ENCODE results near the gene ZC3H7B. TPM values are rescaled to one million over a fixed set of nuclear protein-coding genes. Genes with fewer than 3 reads are reported as not detected.

The ZC3H7B gene
- total and polyA plus RNA-seq, 2 experiments from 2014 or later = 5.7 to 61.5 TPM

DNA sequence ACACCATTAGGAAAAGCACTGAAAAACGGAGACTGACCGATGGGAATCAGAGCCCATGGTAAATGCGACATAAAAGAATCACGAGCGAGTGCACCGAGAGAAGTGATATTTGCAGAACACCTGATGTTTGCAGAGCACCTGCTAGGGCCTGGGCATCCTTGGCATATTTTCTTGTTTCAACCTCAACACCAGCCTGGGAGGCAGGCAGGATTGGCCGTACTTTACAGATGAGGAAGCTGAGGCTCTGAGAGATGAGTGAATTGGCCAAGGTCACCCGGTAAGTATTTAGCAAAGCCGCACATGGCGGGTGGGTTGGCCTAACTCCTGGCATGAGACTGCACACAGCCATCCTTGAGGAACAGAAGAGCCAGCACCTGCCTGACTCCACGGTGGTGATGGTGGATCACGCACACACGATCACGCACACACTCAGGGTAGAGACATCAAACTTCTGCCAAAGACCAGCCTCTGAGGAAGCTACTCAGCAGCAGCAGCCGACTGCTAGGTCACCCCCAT is 39.0 kb upstream of the ZC3H7B start (continued):
- TF ChIP-seq, protein P1, sequence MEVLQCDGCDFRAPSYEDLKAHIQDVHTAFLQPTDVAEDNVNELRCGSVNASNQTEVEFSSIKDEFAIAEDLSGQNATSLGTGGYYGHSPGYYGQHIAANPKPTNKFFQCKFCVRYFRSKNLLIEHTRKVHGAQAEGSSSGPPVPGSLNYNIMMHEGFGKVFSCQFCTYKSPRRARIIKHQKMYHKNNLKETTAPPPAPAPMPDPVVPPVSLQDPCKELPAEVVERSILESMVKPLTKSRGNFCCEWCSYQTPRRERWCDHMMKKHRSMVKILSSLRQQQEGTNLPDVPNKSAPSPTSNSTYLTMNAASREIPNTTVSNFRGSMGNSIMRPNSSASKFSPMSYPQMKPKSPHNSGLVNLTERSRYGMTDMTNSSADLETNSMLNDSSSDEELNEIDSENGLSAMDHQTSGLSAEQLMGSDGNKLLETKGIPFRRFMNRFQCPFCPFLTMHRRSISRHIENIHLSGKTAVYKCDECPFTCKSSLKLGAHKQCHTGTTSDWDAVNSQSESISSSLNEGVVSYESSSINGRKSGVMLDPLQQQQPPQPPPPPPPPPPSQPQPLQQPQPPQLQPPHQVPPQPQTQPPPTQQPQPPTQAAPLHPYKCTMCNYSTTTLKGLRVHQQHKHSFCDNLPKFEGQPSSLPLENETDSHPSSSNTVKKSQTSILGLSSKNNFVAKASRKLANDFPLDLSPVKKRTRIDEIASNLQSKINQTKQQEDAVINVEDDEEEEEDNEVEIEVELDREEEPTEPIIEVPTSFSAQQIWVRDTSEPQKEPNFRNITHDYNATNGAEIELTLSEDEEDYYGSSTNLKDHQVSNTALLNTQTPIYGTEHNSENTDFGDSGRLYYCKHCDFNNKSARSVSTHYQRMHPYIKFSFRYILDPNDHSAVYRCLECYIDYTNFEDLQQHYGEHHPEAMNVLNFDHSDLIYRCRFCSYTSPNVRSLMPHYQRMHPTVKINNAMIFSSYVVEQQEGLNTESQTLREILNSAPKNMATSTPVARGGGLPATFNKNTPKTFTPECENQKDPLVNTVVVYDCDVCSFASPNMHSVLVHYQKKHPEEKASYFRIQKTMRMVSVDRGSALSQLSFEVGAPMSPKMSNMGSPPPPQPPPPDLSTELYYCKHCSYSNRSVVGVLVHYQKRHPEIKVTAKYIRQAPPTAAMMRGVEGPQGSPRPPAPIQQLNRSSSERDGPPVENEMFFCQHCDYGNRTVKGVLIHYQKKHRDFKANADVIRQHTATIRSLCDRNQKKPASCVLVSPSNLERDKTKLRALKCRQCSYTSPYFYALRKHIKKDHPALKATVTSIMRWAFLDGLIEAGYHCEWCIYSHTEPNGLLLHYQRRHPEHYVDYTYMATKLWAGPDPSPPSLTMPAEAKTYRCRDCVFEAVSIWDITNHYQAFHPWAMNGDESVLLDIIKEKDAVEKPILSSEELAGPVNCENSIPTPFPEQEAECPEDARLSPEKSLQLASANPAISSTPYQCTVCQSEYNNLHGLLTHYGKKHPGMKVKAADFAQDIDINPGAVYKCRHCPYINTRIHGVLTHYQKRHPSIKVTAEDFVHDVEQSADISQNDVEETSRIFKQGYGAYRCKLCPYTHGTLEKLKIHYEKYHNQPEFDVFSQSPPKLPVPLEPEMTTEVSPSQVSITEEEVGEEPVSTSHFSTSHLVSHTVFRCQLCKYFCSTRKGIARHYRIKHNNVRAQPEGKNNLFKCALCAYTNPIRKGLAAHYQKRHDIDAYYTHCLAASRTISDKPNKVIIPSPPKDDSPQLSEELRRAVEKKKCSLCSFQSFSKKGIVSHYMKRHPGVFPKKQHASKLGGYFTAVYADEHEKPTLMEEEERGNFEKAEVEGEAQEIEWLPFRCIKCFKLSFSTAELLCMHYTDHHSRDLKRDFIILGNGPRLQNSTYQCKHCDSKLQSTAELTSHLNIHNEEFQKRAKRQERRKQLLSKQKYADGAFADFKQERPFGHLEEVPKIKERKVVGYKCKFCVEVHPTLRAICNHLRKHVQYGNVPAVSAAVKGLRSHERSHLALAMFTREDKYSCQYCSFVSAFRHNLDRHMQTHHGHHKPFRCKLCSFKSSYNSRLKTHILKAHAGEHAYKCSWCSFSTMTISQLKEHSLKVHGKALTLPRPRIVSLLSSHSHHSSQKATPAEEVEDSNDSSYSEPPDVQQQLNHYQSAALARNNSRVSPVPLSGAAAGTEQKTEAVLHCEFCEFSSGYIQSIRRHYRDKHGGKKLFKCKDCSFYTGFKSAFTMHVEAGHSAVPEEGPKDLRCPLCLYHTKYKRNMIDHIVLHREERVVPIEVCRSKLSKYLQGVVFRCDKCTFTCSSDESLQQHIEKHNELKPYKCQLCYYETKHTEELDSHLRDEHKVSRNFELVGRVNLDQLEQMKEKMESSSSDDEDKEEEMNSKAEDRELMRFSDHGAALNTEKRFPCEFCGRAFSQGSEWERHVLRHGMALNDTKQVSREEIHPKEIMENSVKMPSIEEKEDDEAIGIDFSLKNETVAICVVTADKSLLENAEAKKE (CRISPR knock-in tag; IDR thresholded peaks at IDR 0.05) = no peak
- TF ChIP-seq EZH2 (IDR thresholded peaks at IDR 0.05; ENCODE audit: low read depth, unreplicated experiment) = no peak
- TF ChIP-seq, protein P2, sequence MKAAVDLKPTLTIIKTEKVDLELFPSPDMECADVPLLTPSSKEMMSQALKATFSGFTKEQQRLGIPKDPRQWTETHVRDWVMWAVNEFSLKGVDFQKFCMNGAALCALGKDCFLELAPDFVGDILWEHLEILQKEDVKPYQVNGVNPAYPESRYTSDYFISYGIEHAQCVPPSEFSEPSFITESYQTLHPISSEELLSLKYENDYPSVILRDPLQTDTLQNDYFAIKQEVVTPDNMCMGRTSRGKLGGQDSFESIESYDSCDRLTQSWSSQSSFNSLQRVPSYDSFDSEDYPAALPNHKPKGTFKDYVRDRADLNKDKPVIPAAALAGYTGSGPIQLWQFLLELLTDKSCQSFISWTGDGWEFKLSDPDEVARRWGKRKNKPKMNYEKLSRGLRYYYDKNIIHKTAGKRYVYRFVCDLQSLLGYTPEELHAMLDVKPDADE (IDR thresholded peaks at IDR 0.05) = no peak
- no peak for TF ChIP-seq ZNF114 (CRISPR knock-in tag; IDR thresholded peaks at IDR 0.05)
- TF ChIP-seq NANOG (IDR thresholded peaks at IDR 0.05; ENCODE audit: borderline replicate concordance) = no peak

DNA sequence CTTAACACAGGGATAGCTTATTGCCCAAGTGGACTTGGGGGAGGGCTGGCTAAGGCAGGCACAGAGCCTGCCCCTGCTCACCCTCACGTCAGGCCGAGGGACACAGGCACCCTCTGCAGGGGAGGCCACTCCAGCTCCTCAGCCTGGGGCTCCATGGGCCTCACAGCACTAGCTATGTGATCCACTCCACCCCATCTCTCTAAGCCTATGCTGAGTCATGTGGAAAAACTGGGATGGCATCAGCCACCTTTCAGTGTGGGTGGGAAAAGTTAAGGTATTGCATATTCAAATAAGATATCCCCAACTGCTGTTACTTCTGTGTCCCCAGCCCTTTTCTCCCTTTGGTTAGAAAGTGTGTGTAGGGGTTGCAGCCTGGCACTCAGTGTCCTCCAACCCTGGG is 37.6 kb upstream of the ZC3H7B start:
- Histone ChIP-seq H3K36me3 (ENCODE audit: insufficient read depth) (peaks cover 72% of the 10 kb centered on the region), H3K4me2 (no peak overlapping the region), H3F3A (replicated peaks; ENCODE audit: low read depth) (peaks cover 4% of the 10 kb centered on the region; the same call in 1 of the 2 replicates), H3K27me3 (ENCODE audit: insufficient read depth) (no peaks in the 10 kb centered on the region), H3K27ac (ENCODE audit: low read depth) (no peak overlapping the region), H3K79me2 (replicated peaks; ENCODE audit: insufficient read depth) (0 out of 2 replicates have a peak, but pooled peaks cover 1% of the 10 kb centered on the region), H3K4me3 (no peak overlapping the region), H2AFZ (no peak overlapping the region), H4K20me1 (replicated peaks; ENCODE audit: insufficient read depth) (peaks cover 31% of the 10 kb centered on the region), H3K4me1 (ENCODE audit: insufficient read depth) (no peaks in the 10 kb centered on the region), H3K9me2 (ENCODE audit: insufficient read depth) (no peaks in the 10 kb centered on the region)
- Mint-ChIP-seq H3K27ac (no peak overlapping the region), H3K4me1 (no peaks in the 10 kb centered on the region), H3K36me3 (ENCODE audit: low read depth) (peaks cover 96% of the 10 kb centered on the region), H3K27me3 (ENCODE audit: insufficient read depth, low read depth, poor library complexity) (peaks cover 5% of the 10 kb centered on the region), H3K4me3 (no peak overlapping the region), H3K9me3 (no peaks in the 10 kb centered on the region)
- DNase-seq (ENCODE audit: low spot score) (no peak), ATAC-seq (no peak)
- TF ChIP-seq CREB1 (CRISPR knock-in tag; IDR thresholded peaks at IDR 0.05; ENCODE audit: low read depth) (no peak), STAT1 (IDR thresholded peaks at IDR 0.05; ENCODE audit: unreplicated experiment) (no peak), ZNF331 (CRISPR knock-in tag; IDR thresholded peaks at IDR 0.05; ENCODE audit: low read depth) (no peak), ZNF114 (CRISPR knock-in tag; IDR thresholded peaks at IDR 0.05) (no peak), EZH2 (IDR thresholded peaks at IDR 0.05; ENCODE audit: low read depth, unreplicated experiment) (no peak), EZH2phosphoT487 (IDR thresholded peaks at IDR 0.05; ENCODE audit: unreplicated experiment) (no peak), NANOG (IDR thresholded peaks at IDR 0.05; ENCODE audit: borderline replicate concordance) (no peak), POLR2AphosphoS5 (IDR thresholded peaks at IDR 0.05; ENCODE audit: low read depth) (no peak)
- TF ChIP-seq, protein P3, sequence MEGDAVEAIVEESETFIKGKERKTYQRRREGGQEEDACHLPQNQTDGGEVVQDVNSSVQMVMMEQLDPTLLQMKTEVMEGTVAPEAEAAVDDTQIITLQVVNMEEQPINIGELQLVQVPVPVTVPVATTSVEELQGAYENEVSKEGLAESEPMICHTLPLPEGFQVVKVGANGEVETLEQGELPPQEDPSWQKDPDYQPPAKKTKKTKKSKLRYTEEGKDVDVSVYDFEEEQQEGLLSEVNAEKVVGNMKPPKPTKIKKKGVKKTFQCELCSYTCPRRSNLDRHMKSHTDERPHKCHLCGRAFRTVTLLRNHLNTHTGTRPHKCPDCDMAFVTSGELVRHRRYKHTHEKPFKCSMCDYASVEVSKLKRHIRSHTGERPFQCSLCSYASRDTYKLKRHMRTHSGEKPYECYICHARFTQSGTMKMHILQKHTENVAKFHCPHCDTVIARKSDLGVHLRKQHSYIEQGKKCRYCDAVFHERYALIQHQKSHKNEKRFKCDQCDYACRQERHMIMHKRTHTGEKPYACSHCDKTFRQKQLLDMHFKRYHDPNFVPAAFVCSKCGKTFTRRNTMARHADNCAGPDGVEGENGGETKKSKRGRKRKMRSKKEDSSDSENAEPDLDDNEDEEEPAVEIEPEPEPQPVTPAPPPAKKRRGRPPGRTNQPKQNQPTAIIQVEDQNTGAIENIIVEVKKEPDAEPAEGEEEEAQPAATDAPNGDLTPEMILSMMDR (conservative IDR thresholded peaks at IDR 0.05; ENCODE audit: low read depth in 2 of 2) = no peak
- TF ChIP-seq, protein P4, sequence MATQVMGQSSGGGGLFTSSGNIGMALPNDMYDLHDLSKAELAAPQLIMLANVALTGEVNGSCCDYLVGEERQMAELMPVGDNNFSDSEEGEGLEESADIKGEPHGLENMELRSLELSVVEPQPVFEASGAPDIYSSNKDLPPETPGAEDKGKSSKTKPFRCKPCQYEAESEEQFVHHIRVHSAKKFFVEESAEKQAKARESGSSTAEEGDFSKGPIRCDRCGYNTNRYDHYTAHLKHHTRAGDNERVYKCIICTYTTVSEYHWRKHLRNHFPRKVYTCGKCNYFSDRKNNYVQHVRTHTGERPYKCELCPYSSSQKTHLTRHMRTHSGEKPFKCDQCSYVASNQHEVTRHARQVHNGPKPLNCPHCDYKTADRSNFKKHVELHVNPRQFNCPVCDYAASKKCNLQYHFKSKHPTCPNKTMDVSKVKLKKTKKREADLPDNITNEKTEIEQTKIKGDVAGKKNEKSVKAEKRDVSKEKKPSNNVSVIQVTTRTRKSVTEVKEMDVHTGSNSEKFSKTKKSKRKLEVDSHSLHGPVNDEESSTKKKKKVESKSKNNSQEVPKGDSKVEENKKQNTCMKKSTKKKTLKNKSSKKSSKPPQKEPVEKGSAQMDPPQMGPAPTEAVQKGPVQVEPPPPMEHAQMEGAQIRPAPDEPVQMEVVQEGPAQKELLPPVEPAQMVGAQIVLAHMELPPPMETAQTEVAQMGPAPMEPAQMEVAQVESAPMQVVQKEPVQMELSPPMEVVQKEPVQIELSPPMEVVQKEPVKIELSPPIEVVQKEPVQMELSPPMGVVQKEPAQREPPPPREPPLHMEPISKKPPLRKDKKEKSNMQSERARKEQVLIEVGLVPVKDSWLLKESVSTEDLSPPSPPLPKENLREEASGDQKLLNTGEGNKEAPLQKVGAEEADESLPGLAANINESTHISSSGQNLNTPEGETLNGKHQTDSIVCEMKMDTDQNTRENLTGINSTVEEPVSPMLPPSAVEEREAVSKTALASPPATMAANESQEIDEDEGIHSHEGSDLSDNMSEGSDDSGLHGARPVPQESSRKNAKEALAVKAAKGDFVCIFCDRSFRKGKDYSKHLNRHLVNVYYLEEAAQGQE (IDR thresholded peaks at IDR 0.05; ENCODE audit: unreplicated experiment) = no peak
